CD14-positive monocyte (primary cell): Measurements from ENCODE around the gene ALPI. TPM values are rescaled to one million over a fixed set of nuclear protein-coding genes. Genes with fewer than 3 reads are reported as not detected.
A peak's percentile ranks its signal among the peaks of the same experiment; 100 is the strongest.
"Not testable (repeated sequence)": the region's sequence is repeated elsewhere in the genome, so short reads cannot be mapped to it uniquely, and the experiment has no call there.

Experiments
- DNase-seq, 3 donors: peaks; one replicate each; pipeline ENCODE4 v3.0.0-alpha.2; 2011 to 2022
- H2AFZ ChIP-seq: 2 replicates; pipeline ENCODE4 v1.6.0; 2012; ENCODE audit warnings: mild to moderate bottlenecking, low read depth, low read length, inconsistent platforms; ENCODE audit not compliant: insufficient read depth, poor library complexity, severe bottlenecking
- H3K27ac ChIP-seq, 2 donors: 1 replicate in 1 of 2; 2 replicates in 1 of 2; pipeline ENCODE4 v1.5.1; 2012 to 2013; ENCODE audit warnings: low read length in 2 of 2, control low read depth in 1 of 2, inconsistent platforms in 1 of 2, low read depth in 1 of 2, mild to moderate bottlenecking in 1 of 2
- H3K27me3 ChIP-seq, 2 donors: one replicate each; pipeline versions ENCODE4 v1.6.0 to v1.6.1; 2011 to 2013; ENCODE audit warnings: low read length in 2 of 2; ENCODE audit not compliant: control insufficient read depth in 2 of 2, insufficient read depth in 2 of 2
- H3K36me3 ChIP-seq, 2 donors: replicated peaks in 1 of 2; 1 replicate in 1 of 2; 2 replicates in 1 of 2; pipeline versions ENCODE4 v1.5.1 to v1.6.1; 2012 to 2013; ENCODE audit warnings: low read length in 2 of 2, control low read depth in 1 of 2, inconsistent platforms in 1 of 2, mild to moderate bottlenecking in 1 of 2; ENCODE audit not compliant: insufficient read depth in 2 of 2, control insufficient read depth in 1 of 2
- H3K4me1 ChIP-seq, 2 donors: 1 replicate in 1 of 2; 2 replicates in 1 of 2; pipeline versions ENCODE4 v1.5.1 to v1.6.1; 2012 to 2013; ENCODE audit warnings: low read length in 2 of 2, control low read depth in 1 of 2, inconsistent platforms in 1 of 2, mild to moderate bottlenecking in 1 of 2, moderate library complexity in 1 of 2; ENCODE audit not compliant: insufficient read depth in 2 of 2, control insufficient read depth in 1 of 2
- H3K4me2 ChIP-seq: replicated peaks from 2 replicates; pipeline ENCODE3; 2012; ENCODE audit warnings: low read length, moderate library complexity, mild to moderate bottlenecking; ENCODE audit not compliant: poor library complexity, severe bottlenecking; ENCODE audit errors: extremely low read depth
- H3K4me3 ChIP-seq, 3 experiments: fragments of 200-600 bp in 1 of 3; sonication (generic) in 1 of 3; replicated peaks in 1 of 3; 1 replicate in 2 of 3; 2 replicates in 1 of 3; pipeline ENCODE4 v1.5.1; 2011 to 2013; ENCODE audit warnings: low read length in 3 of 3, mild to moderate bottlenecking in 3 of 3, control low read depth in 2 of 3, low read depth in 2 of 3, inconsistent platforms in 1 of 3, moderate library complexity in 1 of 3
- H3K79me2 ChIP-seq: 2 replicates; pipeline ENCODE4 v1.6.0; 2012; ENCODE audit warnings: mild to moderate bottlenecking, control low read depth, inconsistent platforms, low read length, moderate library complexity; ENCODE audit not compliant: insufficient read depth
- H3K9ac ChIP-seq: 2 replicates; pipeline ENCODE4 v1.6.0; 2017; ENCODE audit warnings: low read length, mild to moderate bottlenecking; ENCODE audit not compliant: insufficient read depth, poor library complexity, severe bottlenecking
- H3K9me3 ChIP-seq, 2 donors: replicated peaks in 1 of 2; 1 replicate in 1 of 2; 2 replicates in 1 of 2; pipeline versions ENCODE4 v1.5.1 to v1.6.1; 2012 to 2013; ENCODE audit warnings: low read length in 2 of 2, control low read depth in 1 of 2; ENCODE audit not compliant: control insufficient read depth in 1 of 2, insufficient read depth in 1 of 2
- H4K20me1 ChIP-seq: 2 replicates; pipeline ENCODE4 v1.6.0; 2012; ENCODE audit warnings: mild to moderate bottlenecking, low read length, control low read depth, moderate library complexity; ENCODE audit not compliant: insufficient read depth
- H3K27ac Mint-ChIP-seq, 7 donors: one replicate each; pipeline ENCODE4 v1.8.0; 2020; ENCODE audit warnings: mild to moderate bottlenecking in 7 of 7, mixed read lengths in 7 of 7, moderate library complexity in 6 of 7, inconsistent platforms in 2 of 7
- H3K27me3 Mint-ChIP-seq, 3 donors: one replicate each; pipeline ENCODE4 v1.8.0; 2021 to 2022; ENCODE audit warnings: low read depth in 3 of 3, mild to moderate bottlenecking in 3 of 3, mixed read lengths in 3 of 3, moderate library complexity in 3 of 3, inconsistent platforms in 1 of 3
- H3K36me3 Mint-ChIP-seq, 2 donors: one replicate each; pipeline ENCODE4 v1.8.0; 2020; ENCODE audit warnings: mixed read lengths in 2 of 2, inconsistent platforms in 1 of 2, mild to moderate bottlenecking in 1 of 2
- H3K4me1 Mint-ChIP-seq: one replicate; pipeline ENCODE4 v1.8.0; 2020; ENCODE audit warnings: mild to moderate bottlenecking, mixed read lengths
- H3K4me3 Mint-ChIP-seq, 2 donors: one replicate each; pipeline ENCODE4 v1.8.0; 2020; ENCODE audit warnings: mild to moderate bottlenecking in 2 of 2, mixed read lengths in 2 of 2, moderate library complexity in 1 of 2
- H3K9me3 Mint-ChIP-seq, 7 donors: one replicate each; pipeline ENCODE4 v1.8.0; 2020 to 2022; ENCODE audit warnings: mixed read lengths in 7 of 7, mild to moderate bottlenecking in 6 of 7, moderate library complexity in 6 of 7, inconsistent platforms in 2 of 7
- CTCF ChIP-seq: fragments of 200-600 bp; IDR thresholded peaks from one replicate; pipeline ENCODE4 v1.8.0; 2022; ENCODE audit warnings: antibody characterized with exemption, mild to moderate bottlenecking
- WGBS: methylation state at CpG from one replicate; pipeline ENCODE4 v1.1.5; 2013; ENCODE audit warnings: missing lambda C conversion rate; ENCODE audit not compliant: insufficient coverage; 5-methylcytosine and 5-hydroxymethylcytosine counted together
- intact Hi-C, 2 donors: fragments of 100-400 bp; cut with micrococcal nuclease; formaldehyde crosslinking; loops; one replicate each; pipeline versions ENCODE4 v1.15.0 to v1.15.1; 2023
- polyA plus RNA-seq, 3 donors: library from polyadenylated mRNA; depleted of rRNA in 1 of 3; unstranded in 2 of 3; stranded (reverse) in 1 of 3; fragments of 300-500 nt in 2 of 3; fragments of >200 nt in 1 of 3; fragmentation: Illumina TruSeq in 2 of 3; gene quantifications; 1 replicate in 2 of 3; 2 replicates in 1 of 3; pipeline ENCODE4 v1.2.3, GENCODE V29; 2012 to 2021

Gene ALPI
- polyA plus RNA-seq, 3 donors, result not detected

GRCh38 chr2:232422051-232422450 is 33.9 kb upstream of the ALPI start:
- Histone ChIP-seq H3K4me1 (peaks cover 0 to 4% of the 10 kb centered on the region in 2 donors), H4K20me1 (no peaks in the 10 kb centered on the region), H3K9ac (no peak overlapping the region), H3K36me3 (no peaks in the 10 kb centered on the region), H3K9me3 (peaks cover 16 to 22% of the 10 kb centered on the region in 2 donors), H3K4me2 (no peak overlapping the region), H2AFZ (no peak overlapping the region), H3K79me2 (no peaks in the 10 kb centered on the region), H3K27me3 (peaks cover 24 to 47% of the 10 kb centered on the region in 2 donors), H3K27ac (no peak overlapping the region), H3K4me3 (no peak overlapping the region)
- Mint-ChIP-seq H3K9me3 (peaks cover 11 to 31% (median 22%) of the 10 kb centered on the region in 7 donors), H3K27ac (peak overlapping the region in 2 of 7 donors; percentile 7 to 41), H3K4me1 (peaks cover 4% of the 10 kb centered on the region), H3K4me3 (peak overlapping the region in 1 of 2 donors; percentile 76), H3K36me3 (peaks cover 0 to 6% of the 10 kb centered on the region in 2 donors), H3K27me3 (peaks cover 50 to 71% (median 53%) of the 10 kb centered on the region in 3 donors)
- TF ChIP-seq CTCF, result no peak
- intact Hi-C loops, result no loop called here
- 92% methylated on average over 8 of the region's 10 CpGs for WGBS
- DNase-seq, result no peak

- H3K4me1 Mint-ChIP-seq, H2AFZ ChIP-seq, H3K27ac ChIP-seq, H3K79me2 ChIP-seq, H3K4me3 Mint-ChIP-seq, H3K9ac ChIP-seq, H3K4me1 ChIP-seq, H3K4me3 ChIP-seq, H3K36me3 ChIP-seq, H3K27ac Mint-ChIP-seq, H3K36me3 Mint-ChIP-seq, H3K4me2 ChIP-seq, intact Hi-C loops, DNase-seq, H4K20me1 ChIP-seq: not testable (repeated sequence)
- peaks cover 11 to 31% (median 22%) of the 10 kb centered on the region in 7 donors for H3K9me3 Mint-ChIP-seq
- no CpG with 5 or more reads among the region's 3 CpGs for WGBS
- H3K9me3 ChIP-seq, result peaks cover 16 to 22% of the 10 kb centered on the region in 2 donors
- peaks cover 24 to 45% of the 10 kb centered on the region in 2 donors for H3K27me3 ChIP-seq
- peaks cover 49 to 64% (median 52%) of the 10 kb centered on the region in 3 donors for H3K27me3 Mint-ChIP-seq
These were observed 33.0 kb upstream of the ALPI start for GRCh38 chr2:232422996-232423395.

- H3K27ac ChIP-seq, intact Hi-C loops, H3K4me1 ChIP-seq, H3K4me1 Mint-ChIP-seq, H2AFZ ChIP-seq, H3K4me3 ChIP-seq, H3K27ac Mint-ChIP-seq, H3K4me3 Mint-ChIP-seq, H3K36me3 ChIP-seq, DNase-seq, H3K79me2 ChIP-seq, H3K9ac ChIP-seq, H3K4me2 ChIP-seq, H3K36me3 Mint-ChIP-seq, H4K20me1 ChIP-seq: not testable (repeated sequence)
- Histone ChIP-seq H3K27me3 (peaks cover 22 to 41% of the 10 kb centered on the region in 2 donors), H3K9me3 (peaks cover 16 to 22% of the 10 kb centered on the region in 2 donors)
- H3K9me3 Mint-ChIP-seq, result peaks cover 11 to 31% (median 21%) of the 10 kb centered on the region in 7 donors
- peaks cover 45 to 62% (median 48%) of the 10 kb centered on the region in 3 donors for H3K27me3 Mint-ChIP-seq
- WGBS, result 75% methylated on average over 4 of the region's 7 CpGs
These were observed 32.5 kb upstream of the ALPI start for GRCh38 chr2:232423407-232423806.
